GM19324 (cell line): Measurements from ENCODE around the gene NOB1.

ENCODE experiments used
- ATAC-seq: cut with Tn5 transposase; IDR thresholded peaks from one replicate; pipeline ENCODE4 v1.9.1; 2021; ENCODE audit warnings: mild to moderate bottlenecking, moderate library complexity; ENCODE audit not compliant: unreplicated experiment, low FRiP score

NOB1 gene

GRCh38 chr16:69724414-69724873 is 30.3 kb downstream of the NOB1 start:
- no peak for ATAC-seq

- ATAC-seq = no peak
Measured at GRCh38 chr16:69721441-69721957, 33.2 kb downstream of the NOB1 start.

- ATAC-seq = no peak
Measured at GRCh38 chr16:69720822-69721430, 33.8 kb downstream of the NOB1 start.

- no peak for ATAC-seq
Measured at GRCh38 chr16:69718111-69718764, 36.5 kb downstream of the NOB1 start.

- ATAC-seq = no peak
Measured at GRCh38 chr16:69717066-69717465, 37.7 kb downstream of the NOB1 start.

- no peak for ATAC-seq
Measured at GRCh38 chr16:69712914-69713581, 41.7 kb downstream of the NOB1 start.

GRCh38 chr16:69712277-69712676 is 42.4 kb downstream of the NOB1 start:
- ATAC-seq = no peak

- no peak for ATAC-seq
Measured at GRCh38 chr16:69711115-69711740, 43.5 kb downstream of the NOB1 start.

GRCh38 chr16:69709456-69710084 is 45.2 kb downstream of the NOB1 start:
- ATAC-seq = no peak

GRCh38 chr16:69707920-69708683 is 46.6 kb downstream of the NOB1 start:
- no peak for ATAC-seq

- no peak for ATAC-seq
Measured at GRCh38 chr16:69706975-69707340, 47.8 kb downstream of the NOB1 start.

- ATAC-seq = no peak
Measured at GRCh38 chr16:69706256-69706974, 48.3 kb downstream of the NOB1 start.

GRCh38 chr16:69703638-69704037 is 51.1 kb downstream of the NOB1 start:
- no peak for ATAC-seq

GRCh38 chr16:69701866-69702265 is 52.9 kb downstream of the NOB1 start:
- ATAC-seq = no peak

GRCh38 chr16:69701452-69701851 is 53.3 kb downstream of the NOB1 start:
- no peak for ATAC-seq

GRCh38 chr16:69699915-69700314 is 54.8 kb downstream of the NOB1 start:
- no peak for ATAC-seq

- ATAC-seq = no peak
Measured at GRCh38 chr16:69698404-69698803, 56.3 kb downstream of the NOB1 start.

GRCh38 chr16:69693916-69694315 is 60.8 kb downstream of the NOB1 start:
- ATAC-seq = no peak
